NCI-H2227 (cell line): Measurements from ENCODE around the gene CALM3.
"Not testable (repeated sequence)": the region's sequence is repeated elsewhere in the genome, so short reads cannot be mapped to it uniquely, and the experiment has no call there.

Experiments
- DNase-seq: peaks from one replicate; lab custom pipeline; 2025; ENCODE audit not compliant: unreplicated experiment; lab: John Stamatoyannopoulos, UW

Gene CALM3

DNA sequence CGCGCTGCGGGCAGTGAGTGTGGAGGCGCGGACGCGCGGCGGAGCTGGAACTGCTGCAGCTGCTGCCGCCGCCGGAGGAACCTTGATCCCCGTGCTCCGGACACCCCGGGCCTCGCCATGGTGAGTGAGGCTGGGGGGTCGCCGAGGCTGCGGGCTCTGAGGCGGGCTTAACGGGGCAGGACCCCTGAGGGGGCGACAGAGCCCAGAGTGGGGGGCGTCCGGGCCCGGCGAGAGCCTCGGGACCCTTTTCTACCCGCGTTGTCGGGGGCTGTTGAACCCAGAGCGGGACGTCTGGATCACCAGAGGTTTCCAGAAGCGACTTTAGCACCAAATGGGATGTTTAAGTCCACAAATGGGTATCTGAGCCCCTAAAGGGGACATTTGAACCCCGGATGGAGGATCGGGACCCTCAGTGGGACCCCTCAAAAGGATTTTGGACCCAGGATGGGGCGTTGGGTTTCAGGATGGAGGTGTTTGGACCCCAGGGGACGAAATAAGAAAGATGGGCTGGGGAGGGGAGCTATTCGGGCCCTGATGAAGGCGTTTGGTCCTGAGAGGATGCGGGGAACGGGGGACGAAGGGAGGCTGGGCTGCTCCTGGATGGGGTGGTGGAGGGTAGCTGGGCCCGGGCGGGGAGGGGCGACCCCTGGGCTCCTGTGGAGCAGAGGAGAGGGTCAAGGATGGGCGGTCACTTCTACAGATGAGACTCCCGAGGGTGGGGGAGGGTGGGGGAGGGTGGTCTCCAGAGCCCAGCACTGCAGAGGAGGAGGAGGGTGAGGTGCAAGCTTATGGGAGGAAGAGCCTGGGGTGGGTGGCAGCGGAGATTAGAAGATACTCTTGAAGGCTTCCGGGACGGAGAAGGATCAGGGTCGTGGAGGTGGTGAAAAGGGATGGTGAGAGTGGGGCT is at the start of gene CALM3:
CALM3 (plus strand) TSS at position 13 of the 907 bp plus-strand sequence; CDS start at position 118, 105 bp downstream.
- DNase-seq = no peak

DNA sequence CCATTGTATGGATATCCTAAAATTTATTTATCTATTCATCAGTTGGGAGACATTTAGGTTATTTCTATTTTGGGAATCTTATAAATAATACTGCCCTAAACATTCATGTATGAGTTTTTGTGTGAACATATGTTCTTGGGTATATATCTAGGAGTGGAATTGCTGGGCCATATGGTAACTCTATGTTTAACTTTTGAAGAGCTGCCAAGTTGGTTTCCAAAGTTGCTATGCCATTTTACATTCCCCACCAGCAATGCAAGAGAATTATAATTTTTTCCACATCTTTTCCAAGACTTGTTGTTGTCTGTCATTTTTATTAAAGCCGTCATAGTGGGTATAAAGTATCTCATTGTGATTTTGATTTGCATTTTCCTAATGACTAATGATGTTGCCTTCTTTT is 48.2 kb upstream of the CALM3 start:
- no peak for DNase-seq

DNA sequence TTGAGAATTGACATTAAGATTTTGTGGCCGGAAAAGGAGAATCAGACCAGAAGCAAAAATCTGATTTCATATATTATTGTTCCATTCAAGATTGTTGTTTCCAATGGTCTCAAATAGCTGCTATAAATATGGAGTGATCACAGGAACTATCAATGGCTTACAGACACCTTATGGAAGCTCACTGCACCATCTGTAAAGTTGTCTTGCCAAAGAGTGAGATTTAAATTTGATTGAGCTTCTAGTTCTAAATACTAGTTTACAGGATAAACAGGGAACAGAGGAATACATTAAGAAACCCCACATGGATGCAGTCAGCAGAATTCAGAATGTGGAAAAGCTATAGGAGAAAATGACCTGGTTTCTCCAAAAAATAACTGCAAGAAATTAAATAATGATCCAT is 47.0 kb upstream of the CALM3 start:
- no peak for DNase-seq

DNA sequence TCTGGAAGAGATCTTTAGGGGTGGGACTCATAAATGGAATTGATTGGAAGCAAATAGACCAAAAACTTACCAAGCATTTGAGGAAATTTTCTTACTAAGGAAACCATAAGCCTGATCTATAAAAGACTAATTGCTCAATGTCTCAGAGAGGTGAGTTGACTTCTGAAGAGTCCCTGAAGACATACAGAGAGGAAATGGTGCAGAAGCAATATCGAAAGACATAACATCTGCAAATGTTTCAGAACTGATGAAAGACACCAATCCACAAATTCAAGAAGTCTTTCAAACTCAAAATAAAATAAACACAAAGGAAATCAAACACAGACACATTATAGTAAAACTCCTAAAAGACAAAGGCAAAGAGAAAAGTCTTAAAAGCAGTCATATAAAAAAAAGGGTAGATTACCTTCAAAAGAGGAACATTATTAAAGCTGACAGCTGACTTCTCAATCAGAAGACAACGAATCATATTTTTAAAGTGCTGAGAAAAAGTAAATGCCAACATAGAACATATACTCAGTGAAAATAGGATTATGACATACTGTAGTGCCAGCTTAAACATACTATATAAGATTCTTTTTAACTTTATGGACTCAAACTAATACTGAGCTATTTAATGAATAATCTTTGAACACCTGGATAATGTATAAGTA is 45.4 kb upstream of the CALM3 start:
- DNase-seq = no peak

DNA sequence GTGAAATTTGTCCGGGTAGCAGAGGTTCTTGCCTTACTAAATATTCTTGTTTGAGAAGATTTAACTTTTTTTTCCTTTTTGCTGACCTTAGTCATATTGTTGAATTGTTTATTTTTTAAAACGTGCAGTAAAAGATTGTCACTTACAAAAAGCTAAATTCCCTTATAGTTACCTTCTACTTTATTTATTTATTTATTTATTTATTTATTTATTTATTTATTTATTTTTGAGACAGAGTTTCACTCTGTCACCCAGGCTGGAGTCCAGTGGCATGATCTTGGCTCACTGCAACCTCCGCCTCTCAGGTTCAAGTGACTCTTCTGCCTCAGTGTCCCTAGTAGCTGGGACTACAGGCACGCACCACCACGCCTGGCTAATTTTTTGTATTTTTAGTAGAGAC is 44.7 kb upstream of the CALM3 start:
- DNase-seq = not testable (repeated sequence)

DNA sequence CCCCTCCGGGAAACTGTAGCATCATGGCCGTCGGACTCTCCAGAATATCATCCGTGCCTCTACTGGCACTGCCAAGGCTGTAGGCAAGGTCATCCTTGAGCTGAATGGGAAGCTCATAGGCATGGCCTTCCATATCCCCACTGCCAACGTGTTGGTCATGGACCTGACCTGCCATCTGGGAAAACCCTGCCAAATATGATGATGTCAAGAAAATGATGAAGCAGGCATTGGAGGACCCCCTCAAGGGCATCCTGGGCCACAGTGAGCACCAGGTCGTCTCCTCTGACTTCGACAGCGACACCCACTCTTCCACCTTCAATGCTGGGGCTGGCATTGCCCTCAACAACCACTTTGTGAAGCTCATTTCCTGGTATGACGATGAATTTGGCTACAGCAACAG is 41.9 kb upstream of the CALM3 start:
- no peak for DNase-seq

DNA sequence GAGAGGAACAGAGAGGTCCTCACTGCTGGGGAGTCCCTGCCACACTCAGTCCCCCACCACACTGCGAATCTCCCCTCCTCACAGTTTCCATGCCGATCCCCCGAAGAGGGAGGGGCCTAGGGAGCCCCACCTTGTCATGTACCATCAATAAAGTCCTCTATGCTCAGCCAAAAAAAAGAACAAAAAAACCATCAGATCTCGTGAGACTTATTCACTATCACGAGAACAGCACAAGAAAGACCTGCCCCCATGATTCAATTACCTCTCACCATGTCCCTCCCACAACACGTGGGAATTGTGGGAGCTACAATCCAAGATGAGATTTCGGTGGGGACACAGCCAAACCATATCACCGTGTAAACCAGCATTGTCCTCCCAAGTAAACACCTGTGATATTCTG is 41.5 kb upstream of the CALM3 start:
- not testable (repeated sequence) for DNase-seq

DNA sequence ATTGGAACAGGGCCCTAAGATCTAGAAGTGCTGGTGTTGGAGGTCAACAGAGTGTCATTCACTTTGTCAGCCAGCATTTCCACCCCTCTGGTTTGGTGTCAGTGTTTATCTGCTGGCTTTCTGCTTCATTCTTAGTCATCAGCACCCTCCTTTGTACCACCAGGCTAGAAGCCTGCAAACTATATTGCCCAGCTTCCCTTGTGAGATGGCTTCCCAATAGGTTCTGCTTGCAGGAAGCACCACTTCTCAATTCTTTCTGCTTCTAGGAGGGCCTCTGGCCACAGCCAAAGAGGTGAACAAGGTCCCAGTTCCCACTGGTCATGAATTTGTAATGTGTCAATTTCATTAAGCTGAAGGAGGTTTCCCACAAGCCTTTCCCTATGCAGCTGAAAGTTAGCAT is 36.4 kb upstream of the CALM3 start:
- no peak for DNase-seq

DNA sequence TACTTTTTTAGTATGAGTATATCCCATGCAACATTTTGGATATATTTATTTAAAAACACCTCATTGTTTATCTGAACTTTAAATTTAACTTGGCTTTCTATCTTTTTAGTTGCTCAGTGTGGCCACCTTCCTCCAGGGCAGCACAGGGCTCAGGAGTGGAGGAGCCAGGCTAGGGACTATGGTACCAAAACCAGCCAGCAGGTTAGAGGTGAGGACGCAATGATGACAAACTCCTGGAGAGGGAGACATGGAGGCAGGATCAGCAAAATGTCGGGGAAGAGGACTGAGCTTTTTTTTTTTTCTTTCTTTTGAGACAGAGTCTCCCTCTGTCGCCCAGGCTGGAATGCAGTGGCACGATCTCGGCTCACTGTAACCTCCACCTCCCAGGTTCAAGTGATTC is 29.6 kb upstream of the CALM3 start:
- DNase-seq = no peak

DNA sequence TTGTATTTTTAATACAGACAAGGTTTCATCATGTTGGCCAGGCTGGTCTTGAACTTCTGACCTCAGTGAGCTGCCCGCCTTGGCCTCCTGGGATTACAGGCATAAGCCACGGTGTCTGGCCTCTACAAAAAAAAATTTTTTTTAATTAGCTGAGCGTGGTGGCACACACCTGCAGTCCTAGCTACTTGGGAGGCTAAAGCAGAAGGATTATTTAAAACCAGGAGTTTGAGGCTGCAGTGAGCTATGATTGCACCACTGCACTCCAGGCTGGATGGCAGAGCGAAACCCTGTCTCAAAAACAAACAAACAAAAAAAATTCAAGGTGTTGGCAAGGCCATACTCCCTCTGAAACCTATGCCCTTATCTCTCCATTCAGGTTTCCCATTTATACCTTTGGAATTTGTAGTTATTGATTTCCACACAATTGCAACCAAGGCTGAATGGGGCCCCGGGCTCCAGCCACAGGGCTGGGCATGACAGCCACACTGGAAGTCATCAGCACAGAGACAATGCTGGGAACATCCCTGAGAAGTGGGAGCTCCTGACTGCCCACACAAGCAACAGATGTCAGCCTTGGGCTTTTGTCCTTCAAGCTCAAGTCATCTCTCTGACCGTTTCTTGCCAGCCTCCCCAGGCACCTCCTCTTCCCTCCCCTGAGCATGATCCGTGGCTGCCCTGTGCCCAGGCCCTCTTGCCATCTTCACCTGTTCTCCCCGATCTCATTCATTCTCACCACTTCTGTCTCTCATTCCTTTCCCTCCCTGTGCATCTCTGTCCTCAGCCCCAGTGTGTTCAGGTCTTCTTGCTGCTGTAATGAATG is 27.2 kb upstream of the CALM3 start:
- DNase-seq = no peak

DNA sequence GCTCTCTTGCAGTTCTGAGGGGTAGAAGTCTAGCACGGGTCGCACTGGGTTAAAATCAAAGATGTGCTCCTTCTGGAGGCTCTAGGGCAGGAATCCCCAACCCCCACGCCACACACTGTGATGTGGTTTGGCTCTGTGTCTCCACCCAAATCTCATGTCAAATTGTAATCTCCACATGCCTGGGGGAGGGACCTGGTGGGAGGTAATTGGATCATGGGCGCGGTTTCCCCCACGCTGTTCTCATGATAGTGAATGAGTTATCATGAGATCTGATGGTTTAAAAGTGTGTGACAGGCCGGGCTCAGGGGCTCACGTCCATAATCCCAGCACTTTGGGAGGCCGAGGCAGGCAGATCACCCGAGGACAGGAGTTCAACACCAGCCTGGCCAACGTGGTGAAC is 26.6 kb upstream of the CALM3 start:
- DNase-seq = peak; percentile 46

DNA sequence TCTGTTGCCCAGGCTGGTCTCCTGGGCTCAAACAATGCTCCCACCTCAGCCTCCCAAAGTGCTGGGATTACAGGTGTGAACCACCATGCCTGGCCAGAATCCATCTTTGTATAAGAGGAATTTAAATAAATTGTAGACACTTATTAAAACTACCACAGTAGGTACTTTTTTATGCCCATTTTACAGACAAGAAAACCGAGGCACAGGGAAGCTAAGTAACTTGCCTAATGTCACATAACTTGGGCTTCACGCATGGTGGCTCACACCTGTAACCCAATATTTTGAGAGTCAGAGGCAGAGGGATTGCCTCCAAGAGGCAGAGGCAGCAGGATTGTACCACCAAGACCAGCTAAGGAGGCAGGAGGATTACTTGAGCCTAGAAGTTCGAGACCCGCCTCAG is 22.7 kb upstream of the CALM3 start:
- no peak for DNase-seq

DNA sequence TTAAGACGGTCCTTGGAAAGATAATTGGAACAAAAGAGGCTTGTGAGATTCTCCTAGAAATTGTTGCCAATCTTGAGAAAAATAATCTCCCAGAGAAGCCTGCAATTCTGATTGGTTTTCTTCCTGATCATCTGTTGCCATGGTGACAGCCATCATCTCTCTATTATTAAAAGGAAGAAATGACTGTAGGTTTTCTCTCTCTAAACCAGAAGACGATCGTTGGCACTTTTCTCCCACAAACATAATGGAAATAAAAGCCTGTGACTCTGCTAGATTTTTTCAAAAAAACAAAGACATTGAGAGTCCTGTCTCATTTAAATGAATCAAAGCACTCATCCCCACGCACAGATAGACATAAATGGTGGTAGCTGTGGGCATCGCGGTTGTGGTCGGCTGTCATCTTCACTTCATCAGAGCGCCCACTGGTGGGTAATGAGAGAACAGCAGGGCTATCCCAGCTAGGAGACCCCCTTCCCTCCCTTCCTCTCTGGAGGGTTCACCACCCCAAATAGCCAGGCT is 21.7 kb upstream of the CALM3 start:
- peak; percentile 68 for DNase-seq

DNA sequence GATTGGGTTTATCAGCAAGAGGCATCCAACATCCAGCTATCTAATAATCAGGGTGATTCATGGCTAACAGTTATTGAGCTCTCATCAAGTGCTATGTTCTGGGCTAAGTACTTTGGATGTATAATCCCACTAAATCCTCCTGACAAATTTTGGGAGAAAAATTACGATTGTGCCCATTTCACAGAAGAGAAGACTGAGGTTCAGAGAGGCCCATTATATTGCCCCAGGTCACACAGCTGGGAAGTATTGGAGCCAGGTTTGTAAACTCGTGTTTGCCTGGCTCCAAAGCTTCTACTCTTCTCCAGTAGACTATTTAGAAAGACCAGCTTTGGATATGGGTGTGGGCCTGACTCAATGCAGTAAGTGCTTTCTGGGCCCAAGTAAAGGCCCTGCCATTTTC is 20.9 kb upstream of the CALM3 start:
- no peak for DNase-seq

DNA sequence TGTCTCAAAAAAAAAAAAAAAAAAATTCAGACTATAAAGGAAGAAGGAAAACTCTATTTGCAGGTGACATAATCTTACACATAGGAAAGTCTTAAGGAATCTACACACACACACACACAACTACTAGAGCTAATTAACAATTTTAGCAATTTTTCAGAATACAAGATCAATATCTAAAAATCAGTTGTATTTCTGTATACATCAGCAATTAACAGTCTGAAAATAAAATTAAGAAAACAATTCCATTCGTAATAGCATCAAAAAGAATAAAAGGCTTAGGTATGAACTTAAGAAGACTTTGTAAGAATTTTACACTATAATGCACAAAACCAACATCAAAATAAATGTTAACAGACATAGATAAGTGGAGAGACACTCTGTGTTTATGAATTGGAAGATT is 15.6 kb upstream of the CALM3 start:
- DNase-seq = no peak

DNA sequence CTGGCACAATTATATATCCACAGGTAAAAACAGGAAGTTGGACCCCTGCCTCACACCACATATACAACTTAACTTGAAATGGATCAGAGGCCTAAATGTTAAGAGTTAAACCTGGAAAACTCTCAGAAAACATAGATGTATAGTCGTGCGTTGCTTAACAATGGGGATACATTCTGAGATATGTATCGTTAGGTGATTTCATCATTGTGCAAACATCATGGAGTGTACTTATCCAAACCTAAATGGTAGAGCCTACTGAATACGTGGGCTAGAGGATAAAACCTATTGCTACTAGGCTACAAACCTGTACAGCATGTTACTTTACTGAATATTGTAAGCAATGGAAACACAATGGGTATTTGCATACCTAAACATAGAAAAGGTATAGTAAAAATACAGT is 14.8 kb upstream of the CALM3 start:
- DNase-seq = no peak

DNA sequence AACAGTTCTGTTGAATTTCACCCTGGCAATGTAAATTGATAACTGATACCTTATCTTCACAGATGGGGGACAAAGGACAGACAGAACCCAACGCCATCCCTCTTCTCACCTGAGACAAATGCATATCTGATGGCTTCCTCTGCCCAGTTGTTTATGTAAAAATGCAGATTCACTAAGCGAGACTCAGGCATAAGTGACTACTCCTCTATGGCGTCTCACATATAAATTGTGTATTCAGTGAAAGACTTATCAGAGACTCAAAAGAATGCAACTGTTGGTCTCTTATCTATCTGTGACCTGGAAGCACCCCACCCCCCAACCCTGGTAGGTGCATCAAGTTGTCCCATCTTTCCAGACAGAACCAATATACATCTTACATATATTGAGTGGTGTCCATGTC is 13.3 kb upstream of the CALM3 start:
- no peak for DNase-seq

DNA sequence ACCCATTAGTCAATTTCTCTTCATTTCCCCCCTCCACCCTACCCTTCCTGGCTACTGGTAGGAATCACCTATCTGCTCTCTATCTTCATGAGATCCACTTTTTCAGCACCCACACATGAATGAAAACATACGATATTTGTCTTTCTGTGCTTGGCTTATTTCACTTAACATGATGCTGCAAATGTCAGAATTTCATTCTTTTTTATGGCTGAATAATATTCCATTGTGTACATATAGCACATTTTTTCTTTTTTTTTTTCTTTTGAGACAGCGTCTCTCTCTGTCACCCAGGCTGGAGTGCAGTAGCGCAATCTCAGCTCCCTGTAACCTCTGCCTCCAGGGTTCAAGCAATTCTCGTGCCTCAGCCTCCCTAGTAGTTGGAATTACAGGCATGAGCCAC is 9.9 kb upstream of the CALM3 start:
- no peak for DNase-seq

DNA sequence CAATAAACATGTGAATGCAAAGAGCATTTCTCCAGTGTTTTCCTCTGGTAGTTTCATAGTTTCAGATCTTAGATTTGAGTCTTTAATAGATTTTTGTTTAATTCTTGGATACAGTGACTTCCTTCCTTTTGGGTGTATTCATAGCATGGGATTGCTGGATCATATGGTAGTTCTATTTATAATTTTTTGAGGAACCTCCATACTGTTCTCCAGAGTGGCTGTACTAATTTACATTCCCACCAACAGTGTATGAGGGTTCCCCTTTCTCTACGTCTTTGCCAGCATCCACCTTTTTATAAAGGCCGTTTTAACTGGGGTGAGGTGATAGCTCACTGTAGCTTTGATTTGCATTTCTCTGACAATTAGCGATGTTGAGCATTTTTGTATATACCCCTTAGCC is 9.3 kb upstream of the CALM3 start:
- no peak for DNase-seq

DNA sequence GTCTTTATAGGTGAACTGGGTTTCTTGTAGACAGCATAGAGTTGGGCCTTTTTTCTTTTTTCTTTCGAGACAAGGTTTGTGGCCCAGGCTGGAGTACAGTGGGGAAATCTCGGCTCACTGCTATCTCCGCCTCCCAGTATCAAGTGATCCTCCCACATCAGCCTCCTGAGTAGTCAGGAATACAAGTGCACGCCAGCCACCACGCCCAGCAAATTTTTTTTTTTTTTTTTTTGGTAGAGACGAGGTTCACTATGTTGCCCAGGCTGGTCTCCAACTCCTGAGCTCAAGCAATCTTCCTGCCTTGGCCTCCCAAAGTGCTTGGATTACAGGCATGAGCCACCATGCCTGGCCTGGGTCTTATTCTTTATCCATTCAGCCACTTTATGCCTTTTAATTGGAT is 5.1 kb upstream of the CALM3 start:
- no peak for DNase-seq

DNA sequence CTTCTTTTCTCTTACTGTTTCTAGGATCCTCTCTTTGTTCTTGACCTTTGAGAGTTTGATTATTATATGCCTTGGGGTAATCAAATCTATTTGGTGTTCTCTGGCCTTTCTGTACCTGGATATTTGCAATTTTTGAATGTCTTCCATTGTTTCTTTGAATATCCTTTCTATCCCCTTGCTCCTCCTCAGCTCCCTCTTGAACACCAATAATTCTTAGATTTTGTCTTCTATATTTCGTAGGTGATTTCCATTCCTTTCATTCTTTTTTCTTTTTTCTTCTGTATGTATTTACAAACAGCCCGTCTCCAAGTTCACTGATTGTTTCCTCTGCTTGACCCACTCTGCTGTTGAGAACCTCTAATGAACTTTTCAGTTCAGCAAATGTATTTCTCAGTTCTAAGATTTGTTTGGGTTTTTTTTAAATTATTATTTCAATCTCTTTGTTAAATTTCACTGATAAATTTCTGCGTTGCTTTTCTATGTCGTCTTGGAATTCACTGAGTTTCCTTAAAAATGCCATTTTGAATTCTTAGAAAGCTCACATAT is 2.7 kb upstream of the CALM3 start:
- DNase-seq = no peak
